ENCODE measurements around the gene SYT8.
A peak's percentile ranks its signal among the peaks of the same experiment; 100 is the strongest.

DNA sequence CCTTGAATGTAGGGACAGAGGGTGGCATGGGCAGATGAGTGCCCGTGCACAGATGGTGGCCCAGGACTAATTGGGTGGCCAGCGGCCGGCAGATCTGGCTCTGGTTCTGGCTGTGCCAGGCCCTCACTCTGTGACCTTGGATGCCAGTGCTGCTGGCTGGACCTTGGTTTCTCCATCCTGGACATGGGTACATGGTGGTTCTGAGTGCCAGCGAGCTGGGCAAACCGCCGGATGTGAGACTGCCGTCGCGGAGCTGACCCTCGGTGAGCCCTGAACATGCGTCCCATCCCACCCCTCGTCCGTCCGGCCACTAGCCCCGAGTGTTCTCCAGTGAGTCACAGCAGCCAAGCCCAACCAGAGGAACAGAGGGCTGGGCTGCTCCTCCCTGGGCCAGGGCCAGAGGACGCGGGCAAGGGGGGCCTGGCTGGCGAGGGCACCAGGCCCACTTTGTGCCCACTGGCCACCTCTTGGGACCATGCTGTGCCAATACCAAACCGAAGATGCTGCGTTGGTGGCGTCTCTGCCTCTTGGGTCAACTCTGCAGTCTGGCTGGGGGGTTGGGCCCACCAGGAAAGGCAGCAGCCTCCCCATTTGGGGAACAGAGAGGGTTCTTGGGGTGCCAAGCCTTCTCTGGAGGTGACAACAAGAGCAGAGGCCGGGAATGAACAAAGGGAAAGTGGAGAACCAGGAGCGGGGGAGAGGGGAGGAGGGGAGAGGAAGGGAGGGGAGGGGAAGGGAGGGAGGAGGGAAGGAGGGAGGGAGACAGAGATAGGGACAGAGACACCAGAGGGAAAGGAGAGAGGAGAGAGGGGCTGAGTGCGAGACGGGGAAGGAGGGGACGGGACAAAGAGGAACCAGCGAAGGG, 28.8 kb downstream of the SYT8 start:
- TF ChIP-seq CTCF (IDR thresholded peaks at IDR 0.05; ENCODE audit: insufficient read depth, low read length) (no peak), POLR2AphosphoS5 (IDR thresholded peaks at IDR 0.05; ENCODE audit: low read depth) (0 out of 2 replicates have a peak, but pooled peaks have one; percentile 12), SPI1 (IDR thresholded peaks at IDR 0.05; ENCODE audit: borderline replicate concordance, low read depth) (no peak)
- TF ChIP-seq, protein P1, sequence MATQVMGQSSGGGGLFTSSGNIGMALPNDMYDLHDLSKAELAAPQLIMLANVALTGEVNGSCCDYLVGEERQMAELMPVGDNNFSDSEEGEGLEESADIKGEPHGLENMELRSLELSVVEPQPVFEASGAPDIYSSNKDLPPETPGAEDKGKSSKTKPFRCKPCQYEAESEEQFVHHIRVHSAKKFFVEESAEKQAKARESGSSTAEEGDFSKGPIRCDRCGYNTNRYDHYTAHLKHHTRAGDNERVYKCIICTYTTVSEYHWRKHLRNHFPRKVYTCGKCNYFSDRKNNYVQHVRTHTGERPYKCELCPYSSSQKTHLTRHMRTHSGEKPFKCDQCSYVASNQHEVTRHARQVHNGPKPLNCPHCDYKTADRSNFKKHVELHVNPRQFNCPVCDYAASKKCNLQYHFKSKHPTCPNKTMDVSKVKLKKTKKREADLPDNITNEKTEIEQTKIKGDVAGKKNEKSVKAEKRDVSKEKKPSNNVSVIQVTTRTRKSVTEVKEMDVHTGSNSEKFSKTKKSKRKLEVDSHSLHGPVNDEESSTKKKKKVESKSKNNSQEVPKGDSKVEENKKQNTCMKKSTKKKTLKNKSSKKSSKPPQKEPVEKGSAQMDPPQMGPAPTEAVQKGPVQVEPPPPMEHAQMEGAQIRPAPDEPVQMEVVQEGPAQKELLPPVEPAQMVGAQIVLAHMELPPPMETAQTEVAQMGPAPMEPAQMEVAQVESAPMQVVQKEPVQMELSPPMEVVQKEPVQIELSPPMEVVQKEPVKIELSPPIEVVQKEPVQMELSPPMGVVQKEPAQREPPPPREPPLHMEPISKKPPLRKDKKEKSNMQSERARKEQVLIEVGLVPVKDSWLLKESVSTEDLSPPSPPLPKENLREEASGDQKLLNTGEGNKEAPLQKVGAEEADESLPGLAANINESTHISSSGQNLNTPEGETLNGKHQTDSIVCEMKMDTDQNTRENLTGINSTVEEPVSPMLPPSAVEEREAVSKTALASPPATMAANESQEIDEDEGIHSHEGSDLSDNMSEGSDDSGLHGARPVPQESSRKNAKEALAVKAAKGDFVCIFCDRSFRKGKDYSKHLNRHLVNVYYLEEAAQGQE (IDR thresholded peaks at IDR 0.05; ENCODE audit: insufficient replicate concordance, low read depth): no peak

Measured in HL-60 (cell line).